ENCODE measurements around the gene GBA3. TPM values are rescaled to one million over a fixed set of nuclear protein-coding genes. Genes with fewer than 3 reads are reported as not detected.

GBA3 gene
- total RNA-seq (2021; fragmentation: NEBNext Ultra II Directional; extraction: Animal tissue kit (Norgen Biotek cat#: 25700)) = not detected
- long read RNA-seq, partial matches to known transcripts = 0 of 31 reads
- long read RNA-seq, other reads (novel, unspliced or antisense) = 31 of 31 reads

GRCh38 chr4:22692736-22693135, at the start of gene GBA3:
Gene GBA3 (plus strand): TSS chr4:22692937.
- Mint-ChIP-seq H3K4me3 (no peak within 1 kb of the TSS), H3K27me3 (ENCODE audit: insufficient read depth) (peaks cover 6% of the 10 kb centered on the region; the same call in 1 of the 2 replicates), H3K9me3 (no peaks in the 10 kb centered on the region), H3K4me1 (ENCODE audit: low read depth) (peaks cover 14% of the 10 kb centered on the region), H3K36me3 (ENCODE audit: low read depth) (no peaks in the 10 kb centered on the region), H3K27ac (no peak within 1 kb of the TSS)
- no peak for DNase-seq
- TF ChIP-seq, protein P1, sequence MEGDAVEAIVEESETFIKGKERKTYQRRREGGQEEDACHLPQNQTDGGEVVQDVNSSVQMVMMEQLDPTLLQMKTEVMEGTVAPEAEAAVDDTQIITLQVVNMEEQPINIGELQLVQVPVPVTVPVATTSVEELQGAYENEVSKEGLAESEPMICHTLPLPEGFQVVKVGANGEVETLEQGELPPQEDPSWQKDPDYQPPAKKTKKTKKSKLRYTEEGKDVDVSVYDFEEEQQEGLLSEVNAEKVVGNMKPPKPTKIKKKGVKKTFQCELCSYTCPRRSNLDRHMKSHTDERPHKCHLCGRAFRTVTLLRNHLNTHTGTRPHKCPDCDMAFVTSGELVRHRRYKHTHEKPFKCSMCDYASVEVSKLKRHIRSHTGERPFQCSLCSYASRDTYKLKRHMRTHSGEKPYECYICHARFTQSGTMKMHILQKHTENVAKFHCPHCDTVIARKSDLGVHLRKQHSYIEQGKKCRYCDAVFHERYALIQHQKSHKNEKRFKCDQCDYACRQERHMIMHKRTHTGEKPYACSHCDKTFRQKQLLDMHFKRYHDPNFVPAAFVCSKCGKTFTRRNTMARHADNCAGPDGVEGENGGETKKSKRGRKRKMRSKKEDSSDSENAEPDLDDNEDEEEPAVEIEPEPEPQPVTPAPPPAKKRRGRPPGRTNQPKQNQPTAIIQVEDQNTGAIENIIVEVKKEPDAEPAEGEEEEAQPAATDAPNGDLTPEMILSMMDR (IDR thresholded peaks at IDR 0.05) = no peak

DNA sequence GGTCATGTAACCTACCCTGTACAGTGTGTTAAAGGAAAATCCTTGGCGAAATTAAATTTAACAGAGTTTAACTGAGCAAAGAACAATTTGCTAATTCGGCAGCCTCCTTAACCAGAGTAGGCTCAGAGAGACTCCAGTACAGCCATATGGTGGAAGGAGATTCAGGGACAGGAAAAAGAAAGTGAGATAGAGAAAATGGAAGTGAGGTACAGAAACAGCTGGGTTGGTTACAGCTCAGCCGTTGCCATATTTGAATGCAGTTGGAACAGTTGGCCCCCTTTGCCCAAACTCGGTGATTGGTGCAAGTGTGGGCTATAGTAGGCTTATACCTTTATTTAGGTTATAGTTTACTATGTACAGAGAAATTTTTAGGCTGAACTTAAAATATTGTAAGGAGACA, 48.8 kb upstream of the GBA3 start:
- DNase-seq = no peak
- TF ChIP-seq, protein P1 (IDR thresholded peaks at IDR 0.05) = no peak
- H3K9me3 Mint-ChIP-seq = peaks cover 13% of the 10 kb centered on the region; the same call in 1 of the 2 replicates

GRCh38 chr4:22645481-22646182, 47.1 kb upstream of the GBA3 start:
- TF ChIP-seq, protein P1 (IDR thresholded peaks at IDR 0.05) = no peak
- Mint-ChIP-seq H3K9me3 (peaks cover 6% of the 10 kb centered on the region; the same call in 1 of the 2 replicates), H3K4me3 (no peak overlapping the region), H3K27me3 (ENCODE audit: insufficient read depth) (peaks cover 2% of the 10 kb centered on the region; the same call in 1 of the 2 replicates), H3K27ac (no peak overlapping the region), H3K36me3 (ENCODE audit: low read depth) (no peaks in the 10 kb centered on the region), H3K4me1 (ENCODE audit: low read depth) (no peaks in the 10 kb centered on the region)
- DNase-seq = no peak

More for the DNA sequence above, 48.8 kb upstream of the GBA3 start:
- H3K36me3 Mint-ChIP-seq (ENCODE audit: low read depth) = no peaks in the 10 kb centered on the region
- H3K4me1 Mint-ChIP-seq (ENCODE audit: low read depth) = no peaks in the 10 kb centered on the region
- H3K27ac Mint-ChIP-seq = no peak overlapping the region
- H3K27me3 Mint-ChIP-seq (ENCODE audit: insufficient read depth) = peaks cover 2% of the 10 kb centered on the region; the same call in 1 of the 2 replicates
- H3K4me3 Mint-ChIP-seq = no peak overlapping the region

DNA sequence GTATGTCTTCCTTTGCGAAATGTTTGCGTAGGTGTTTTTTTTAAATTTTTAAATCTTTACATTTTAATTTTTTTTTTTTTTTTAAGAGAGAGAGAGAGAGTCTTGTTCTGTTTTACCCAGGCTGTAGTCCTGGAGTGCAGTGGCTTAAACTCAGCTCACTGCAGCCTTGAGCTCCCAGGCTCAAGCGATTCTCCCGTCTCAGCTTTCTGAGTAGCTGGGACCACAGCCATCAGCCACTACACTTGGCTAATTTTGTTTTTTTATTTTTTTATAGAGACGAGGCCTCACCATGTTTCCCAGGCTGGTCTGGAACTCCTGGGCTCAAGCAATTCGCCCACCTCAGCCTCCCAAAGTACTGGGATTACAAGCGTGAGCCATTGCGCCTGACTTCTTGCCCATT, 43.7 kb upstream of the GBA3 start:
- Mint-ChIP-seq H3K36me3 (ENCODE audit: low read depth) (no peaks in the 10 kb centered on the region), H3K4me3 (no peak overlapping the region), H3K27ac (no peak overlapping the region), H3K27me3 (ENCODE audit: insufficient read depth) (no peaks in the 10 kb centered on the region), H3K9me3 (no peaks in the 10 kb centered on the region), H3K4me1 (ENCODE audit: low read depth) (no peaks in the 10 kb centered on the region)
- TF ChIP-seq, protein P1 (IDR thresholded peaks at IDR 0.05) = no peak
- no peak for DNase-seq

DNA sequence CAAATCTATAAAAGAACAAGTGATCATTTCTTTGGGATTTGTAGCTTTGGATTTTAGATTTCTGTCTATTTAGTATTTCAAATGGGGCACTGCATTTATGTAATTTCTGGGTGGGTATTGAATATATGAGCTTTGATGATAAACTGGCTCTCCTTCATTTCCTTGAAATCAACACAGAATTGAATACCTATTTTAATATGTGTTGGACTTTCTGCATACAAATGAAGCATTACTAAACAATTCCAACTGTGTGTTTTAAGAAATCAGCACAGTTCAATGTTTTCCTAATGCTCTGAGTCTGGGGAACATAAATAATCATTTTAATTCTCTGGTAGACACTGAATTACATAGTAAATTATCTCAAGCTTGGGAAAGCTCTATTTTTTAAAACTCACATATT, 42.0 kb upstream of the GBA3 start:
- Mint-ChIP-seq H3K4me3 (no peak overlapping the region), H3K9me3 (no peaks in the 10 kb centered on the region), H3K36me3 (ENCODE audit: low read depth) (no peaks in the 10 kb centered on the region), H3K27ac (no peak overlapping the region), H3K27me3 (ENCODE audit: insufficient read depth) (no peaks in the 10 kb centered on the region), H3K4me1 (ENCODE audit: low read depth) (no peaks in the 10 kb centered on the region)
- TF ChIP-seq, protein P1 (IDR thresholded peaks at IDR 0.05) = no peak
- DNase-seq = no peak

All from HFFc6 (cell line).